GM12891 (cell line): Measurements from ENCODE around the gene OR1D5.

Source experiments
- PAX5 ChIP-seq: IDR thresholded peaks from 2 replicates; pipeline ENCODE4 v1.6.1; 2011; ENCODE audit warnings: low read length, moderate library complexity, mild to moderate bottlenecking; ENCODE audit not compliant: insufficient read depth, severe bottlenecking
- POLR2A ChIP-seq: IDR thresholded peaks from 2 replicates; pipeline ENCODE4 v1.6.1; 2011; ENCODE audit warnings: low read depth, low read length, control low read depth
- TAF1 ChIP-seq: IDR thresholded peaks from 2 replicates; pipeline ENCODE4 v1.6.1; 2011; ENCODE audit warnings: low read depth, low read length, control low read depth

GRCh38 chr17:3046753-3047152, 16.7 kb downstream of the OR1D5 start:
- TF ChIP-seq POLR2A = no peak
- TF ChIP-seq TAF1 = no peak
- no peak for TF ChIP-seq PAX5
